ENCODE measurements around the gene CLN5.
A peak's percentile ranks its signal among the peaks of the same experiment; 100 is the strongest.

- peak; percentile 77 for TF ChIP-seq CTCF (conservative IDR thresholded peaks at IDR 0.05)
- no peak for TF ChIP-seq EZH2 (IDR thresholded peaks at IDR 0.05; ENCODE audit: low read depth)
Measured at GRCh38 chr13:77002590-77003190, 10.8 kb downstream of the CLN5 start.
